ENCODE results near the gene MYO5A. TPM values are rescaled to one million over a fixed set of nuclear protein-coding genes. Genes with fewer than 3 reads are reported as not detected.

MYO5A gene
- total and polyA plus RNA-seq, 9 of the 15 experiments (the other 6 are each of a cell fraction or from before 2014, with no cell fraction given): 0.03 to 0.82 (median 0.40) TPM

DNA sequence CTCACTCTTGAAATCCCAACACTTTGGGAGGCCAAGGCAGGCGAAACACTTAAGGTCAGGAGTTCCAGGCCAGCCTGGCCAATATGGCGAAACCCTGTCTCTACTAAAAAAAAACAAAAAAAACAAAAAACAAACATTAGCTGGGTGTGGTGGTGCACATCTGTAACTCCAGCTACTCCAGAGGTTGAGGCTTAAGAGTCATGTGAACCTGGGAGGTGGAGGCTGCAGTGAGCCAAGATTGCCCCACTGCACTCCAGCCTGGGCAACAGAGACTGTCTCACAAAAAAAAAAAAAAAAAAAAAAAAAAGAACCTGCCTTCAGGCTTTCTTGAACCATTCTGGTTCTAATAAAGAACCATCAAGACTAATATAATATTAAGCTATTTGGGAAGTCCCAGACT, 23.6 kb upstream of the MYO5A start:
- H3K9ac ChIP-seq (ENCODE audit: insufficient read depth in 1 of 2, low read depth in 2 of 2, low read length in 2 of 2): no peak overlapping the region
- no peak for ATAC-seq
- H3K27me3 ChIP-seq (ENCODE audit: control insufficient read depth in 2 of 2, insufficient read depth in 2 of 2, low read length in 2 of 2): no peaks in the 10 kb centered on the region
- ChIA-PET CTCF (ENCODE audit: low intra/inter-chr PET ratio) (no interaction called here), POLR2A (interaction anchor here (1.1 kb wide), 1 partner anchor 12 kb away, joined by 4 read pairs; no protein-coding TSS in a partner anchor)
- no peak overlapping the region for H3K27ac ChIP-seq (ENCODE audit: extremely low read depth, low read depth, low read length)
- no peaks in the 10 kb centered on the region for H3K9me1 ChIP-seq (ENCODE audit: control insufficient read depth, insufficient read depth, low read length)
- H3K36me3 ChIP-seq (ENCODE audit: control insufficient read depth, insufficient read depth, low read length): peaks cover 92% of the 10 kb centered on the region
- no peak overlapping the region for H3K4me2 ChIP-seq (ENCODE audit: insufficient read depth, low read length)
- WGBS (ENCODE audit: insufficient coverage, low coverage, missing lambda C conversion rate): 93% methylated on average over 2 of the region's 2 CpGs
- H3K79me2 ChIP-seq (ENCODE audit: control insufficient read depth, insufficient read depth, low read length): peaks cover 43% of the 10 kb centered on the region
- FAIRE-seq: no peak
- peaks cover 3% of the 10 kb centered on the region; the same call in 1 of the 2 replicates for H4K20me1 ChIP-seq (replicated peaks; ENCODE audit: control insufficient read depth, insufficient read depth, low read length)
- BruUV-seq (replicated peaks): no TSS peak
- intact Hi-C loops (cut with micrococcal nuclease) (no loop called here), in situ Hi-C loops (cut with MboI) (no loop called here)
- no peak overlapping the region for H3K4me3 ChIP-seq
- H2AFZ ChIP-seq (ENCODE audit: low read depth, low read length): no peak overlapping the region
- no peaks in the 10 kb centered on the region for H3K9me3 ChIP-seq (replicated peaks; ENCODE audit: control insufficient read depth, insufficient read depth, low read depth, low read length)
- DNase-seq (ENCODE audit: extremely low read depth in 1 of 4, low spot score in 3 of 4): no peak
- H3K4me1 ChIP-seq (replicated peaks in 1 of 2; ENCODE audit: control insufficient read depth in 2 of 2, insufficient read depth in 2 of 2, low read length in 2 of 2): peaks cover 0 to 10% of the 10 kb centered on the region in 2 experiments; a peak in 1 of 5 replicates
- TF ChIP-seq ZNF184 (CRISPR knock-in tag; IDR thresholded peaks at IDR 0.05): no peak
- TF ChIP-seq STAG1 (CRISPR knock-in tag; IDR thresholded peaks at IDR 0.05; ENCODE audit: borderline replicate concordance): no peak
- TF ChIP-seq POLR2AphosphoS2 (IDR thresholded peaks at IDR 0.05; ENCODE audit: low read length): no peak
- TF ChIP-seq MXI1 (IDR thresholded peaks at IDR 0.05; ENCODE audit: low read depth, low read length): no peak
- no peak for TF ChIP-seq KLF13 (tag; IDR thresholded peaks at IDR 0.05; ENCODE audit: borderline replicate concordance, low read depth)
- TF ChIP-seq GABPB2 (CRISPR knock-in tag; conservative IDR thresholded peaks at IDR 0.05): no peak
- TF ChIP-seq, protein P1, sequence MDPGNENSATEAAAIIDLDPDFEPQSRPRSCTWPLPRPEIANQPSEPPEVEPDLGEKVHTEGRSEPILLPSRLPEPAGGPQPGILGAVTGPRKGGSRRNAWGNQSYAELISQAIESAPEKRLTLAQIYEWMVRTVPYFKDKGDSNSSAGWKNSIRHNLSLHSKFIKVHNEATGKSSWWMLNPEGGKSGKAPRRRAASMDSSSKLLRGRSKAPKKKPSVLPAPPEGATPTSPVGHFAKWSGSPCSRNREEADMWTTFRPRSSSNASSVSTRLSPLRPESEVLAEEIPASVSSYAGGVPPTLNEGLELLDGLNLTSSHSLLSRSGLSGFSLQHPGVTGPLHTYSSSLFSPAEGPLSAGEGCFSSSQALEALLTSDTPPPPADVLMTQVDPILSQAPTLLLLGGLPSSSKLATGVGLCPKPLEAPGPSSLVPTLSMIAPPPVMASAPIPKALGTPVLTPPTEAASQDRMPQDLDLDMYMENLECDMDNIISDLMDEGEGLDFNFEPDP (CRISPR knock-in tag; IDR thresholded peaks at IDR 0.05): no peak
- no peak for TF ChIP-seq TEAD2 (tag; IDR thresholded peaks at IDR 0.05)
- no peak for TF ChIP-seq SRSF7 (optimal IDR thresholded peaks at IDR 0.05; ENCODE audit: low read depth, low read length)
- TF ChIP-seq, protein P2, sequence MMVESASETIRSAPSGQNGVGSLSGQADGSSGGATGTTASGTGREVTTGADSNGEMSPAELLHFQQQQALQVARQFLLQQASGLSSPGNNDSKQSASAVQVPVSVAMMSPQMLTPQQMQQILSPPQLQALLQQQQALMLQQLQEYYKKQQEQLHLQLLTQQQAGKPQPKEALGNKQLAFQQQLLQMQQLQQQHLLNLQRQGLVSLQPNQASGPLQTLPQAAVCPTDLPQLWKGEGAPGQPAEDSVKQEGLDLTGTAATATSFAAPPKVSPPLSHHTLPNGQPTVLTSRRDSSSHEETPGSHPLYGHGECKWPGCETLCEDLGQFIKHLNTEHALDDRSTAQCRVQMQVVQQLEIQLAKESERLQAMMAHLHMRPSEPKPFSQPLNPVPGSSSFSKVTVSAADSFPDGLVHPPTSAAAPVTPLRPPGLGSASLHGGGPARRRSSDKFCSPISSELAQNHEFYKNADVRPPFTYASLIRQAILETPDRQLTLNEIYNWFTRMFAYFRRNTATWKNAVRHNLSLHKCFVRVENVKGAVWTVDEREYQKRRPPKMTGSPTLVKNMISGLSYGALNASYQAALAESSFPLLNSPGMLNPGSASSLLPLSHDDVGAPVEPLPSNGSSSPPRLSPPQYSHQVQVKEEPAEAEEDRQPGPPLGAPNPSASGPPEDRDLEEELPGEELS (CRISPR knock-in tag; IDR thresholded peaks at IDR 0.05; ENCODE audit: borderline replicate concordance): no peak
- TF ChIP-seq HNRNPH1 (optimal IDR thresholded peaks at IDR 0.05; ENCODE audit: low read depth, low read length): no peak
- no peak for TF ChIP-seq ZNF175 (CRISPR knock-in tag; IDR thresholded peaks at IDR 0.05; ENCODE audit: low read depth)
- TF ChIP-seq, protein P3, sequence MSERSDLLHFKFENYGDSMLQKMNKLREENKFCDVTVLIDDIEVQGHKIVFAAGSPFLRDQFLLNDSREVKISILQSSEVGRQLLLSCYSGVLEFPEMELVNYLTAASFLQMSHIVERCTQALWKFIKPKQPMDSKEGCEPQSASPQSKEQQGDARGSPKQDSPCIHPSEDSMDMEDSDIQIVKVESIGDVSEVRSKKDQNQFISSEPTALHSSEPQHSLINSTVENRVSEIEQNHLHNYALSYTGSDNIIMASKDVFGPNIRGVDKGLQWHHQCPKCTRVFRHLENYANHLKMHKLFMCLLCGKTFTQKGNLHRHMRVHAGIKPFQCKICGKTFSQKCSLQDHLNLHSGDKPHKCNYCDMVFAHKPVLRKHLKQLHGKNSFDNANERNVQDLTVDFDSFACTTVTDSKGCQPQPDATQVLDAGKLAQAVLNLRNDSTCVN (CRISPR knock-in tag; IDR thresholded peaks at IDR 0.05): no peak
- TF ChIP-seq, protein P4, sequence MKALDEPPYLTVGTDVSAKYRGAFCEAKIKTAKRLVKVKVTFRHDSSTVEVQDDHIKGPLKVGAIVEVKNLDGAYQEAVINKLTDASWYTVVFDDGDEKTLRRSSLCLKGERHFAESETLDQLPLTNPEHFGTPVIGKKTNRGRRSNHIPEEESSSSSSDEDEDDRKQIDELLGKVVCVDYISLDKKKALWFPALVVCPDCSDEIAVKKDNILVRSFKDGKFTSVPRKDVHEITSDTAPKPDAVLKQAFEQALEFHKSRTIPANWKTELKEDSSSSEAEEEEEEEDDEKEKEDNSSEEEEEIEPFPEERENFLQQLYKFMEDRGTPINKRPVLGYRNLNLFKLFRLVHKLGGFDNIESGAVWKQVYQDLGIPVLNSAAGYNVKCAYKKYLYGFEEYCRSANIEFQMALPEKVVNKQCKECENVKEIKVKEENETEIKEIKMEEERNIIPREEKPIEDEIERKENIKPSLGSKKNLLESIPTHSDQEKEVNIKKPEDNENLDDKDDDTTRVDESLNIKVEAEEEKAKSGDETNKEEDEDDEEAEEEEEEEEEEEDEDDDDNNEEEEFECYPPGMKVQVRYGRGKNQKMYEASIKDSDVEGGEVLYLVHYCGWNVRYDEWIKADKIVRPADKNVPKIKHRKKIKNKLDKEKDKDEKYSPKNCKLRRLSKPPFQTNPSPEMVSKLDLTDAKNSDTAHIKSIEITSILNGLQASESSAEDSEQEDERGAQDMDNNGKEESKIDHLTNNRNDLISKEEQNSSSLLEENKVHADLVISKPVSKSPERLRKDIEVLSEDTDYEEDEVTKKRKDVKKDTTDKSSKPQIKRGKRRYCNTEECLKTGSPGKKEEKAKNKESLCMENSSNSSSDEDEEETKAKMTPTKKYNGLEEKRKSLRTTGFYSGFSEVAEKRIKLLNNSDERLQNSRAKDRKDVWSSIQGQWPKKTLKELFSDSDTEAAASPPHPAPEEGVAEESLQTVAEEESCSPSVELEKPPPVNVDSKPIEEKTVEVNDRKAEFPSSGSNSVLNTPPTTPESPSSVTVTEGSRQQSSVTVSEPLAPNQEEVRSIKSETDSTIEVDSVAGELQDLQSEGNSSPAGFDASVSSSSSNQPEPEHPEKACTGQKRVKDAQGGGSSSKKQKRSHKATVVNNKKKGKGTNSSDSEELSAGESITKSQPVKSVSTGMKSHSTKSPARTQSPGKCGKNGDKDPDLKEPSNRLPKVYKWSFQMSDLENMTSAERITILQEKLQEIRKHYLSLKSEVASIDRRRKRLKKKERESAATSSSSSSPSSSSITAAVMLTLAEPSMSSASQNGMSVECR (CRISPR knock-in tag; IDR thresholded peaks at IDR 0.05): no peak

Measured in K562 (cell line).